HEK293 (cell line): ENCODE data around the gene PTPRN2.

Source experiments
- REST ChIP-seq: fragments of 450-650 bp; formaldehyde crosslinking; IDR thresholded peaks from 2 replicates; pipeline ENCODE4 v1.5.1; 2016; ENCODE audit warnings: missing biosample characterization, missing genetic modification characterization
- ZNF274 ChIP-seq, 2 experiments: fragments of 200-500 bp in 1 of 2; fragments of 450-650 bp in 1 of 2; sonication (Bioruptor generic) in 1 of 2; formaldehyde crosslinking in 1 of 2; IDR thresholded peaks; 2 replicates each; pipeline versions ENCODE4 v1.5.1 to v1.6.1; 2014 to 2016; ENCODE audit warnings: borderline replicate concordance in 1 of 2, inconsistent platforms in 1 of 2, low read length in 1 of 2, missing biosample characterization in 1 of 2, missing genetic modification characterization in 1 of 2
- ZNF571 ChIP-seq: fragments of 450-650 bp; formaldehyde crosslinking; IDR thresholded peaks from 2 replicates; pipeline ENCODE4 v1.5.0; 2017; ENCODE audit warnings: missing biosample characterization, missing genetic modification characterization
- TF ChIP-seq, protein P1 (sequence below): fragments of 450-650 bp; formaldehyde crosslinking; IDR thresholded peaks from 2 replicates; pipeline ENCODE4 v1.5.1; 2016; ENCODE audit warnings: missing biosample characterization, missing genetic modification characterization

DNA sequence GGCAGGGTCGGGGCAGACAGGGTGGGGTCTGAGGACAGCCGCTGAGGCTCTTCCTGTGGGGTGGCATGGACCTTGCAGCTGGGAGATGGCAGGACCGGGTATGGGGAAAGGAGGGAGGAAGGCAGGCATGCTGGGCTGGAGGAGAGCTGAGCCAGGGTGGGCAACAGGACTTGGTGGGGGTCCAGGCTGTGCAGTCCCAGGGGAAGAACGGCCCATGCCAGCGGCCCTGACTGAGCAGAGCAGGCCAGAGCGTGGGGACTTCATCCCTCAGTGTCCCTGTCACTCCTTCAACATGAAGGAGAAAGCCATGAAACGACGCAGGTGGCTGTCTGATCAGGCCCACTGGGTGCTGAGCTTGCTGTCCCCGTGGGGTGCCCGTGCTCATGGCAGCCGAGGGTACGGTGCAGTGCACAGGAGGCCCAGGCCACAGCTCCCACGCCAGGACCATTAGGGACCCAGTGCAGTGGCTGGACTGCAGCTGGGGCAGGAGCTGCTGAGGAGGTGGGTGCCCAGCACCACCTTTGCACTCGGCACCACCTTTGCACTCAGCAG is 519.6 kb downstream of the PTPRN2 start:
- TF ChIP-seq, protein P1, sequence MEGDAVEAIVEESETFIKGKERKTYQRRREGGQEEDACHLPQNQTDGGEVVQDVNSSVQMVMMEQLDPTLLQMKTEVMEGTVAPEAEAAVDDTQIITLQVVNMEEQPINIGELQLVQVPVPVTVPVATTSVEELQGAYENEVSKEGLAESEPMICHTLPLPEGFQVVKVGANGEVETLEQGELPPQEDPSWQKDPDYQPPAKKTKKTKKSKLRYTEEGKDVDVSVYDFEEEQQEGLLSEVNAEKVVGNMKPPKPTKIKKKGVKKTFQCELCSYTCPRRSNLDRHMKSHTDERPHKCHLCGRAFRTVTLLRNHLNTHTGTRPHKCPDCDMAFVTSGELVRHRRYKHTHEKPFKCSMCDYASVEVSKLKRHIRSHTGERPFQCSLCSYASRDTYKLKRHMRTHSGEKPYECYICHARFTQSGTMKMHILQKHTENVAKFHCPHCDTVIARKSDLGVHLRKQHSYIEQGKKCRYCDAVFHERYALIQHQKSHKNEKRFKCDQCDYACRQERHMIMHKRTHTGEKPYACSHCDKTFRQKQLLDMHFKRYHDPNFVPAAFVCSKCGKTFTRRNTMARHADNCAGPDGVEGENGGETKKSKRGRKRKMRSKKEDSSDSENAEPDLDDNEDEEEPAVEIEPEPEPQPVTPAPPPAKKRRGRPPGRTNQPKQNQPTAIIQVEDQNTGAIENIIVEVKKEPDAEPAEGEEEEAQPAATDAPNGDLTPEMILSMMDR (tag by site-specific recombination), result no peak
- TF ChIP-seq ZNF274 (IDR thresholded peaks at IDR 0.05; ENCODE audit: low read length), result no peak
- TF ChIP-seq ZNF274 (tag by site-specific recombination; IDR thresholded peaks at IDR 0.05; ENCODE audit: borderline replicate concordance), result no peak
- TF ChIP-seq REST (tag by site-specific recombination), result no peak
- no peak for TF ChIP-seq ZNF571
